Measurements from ENCODE around the gene GGTLC3. TPM values are rescaled to one million over a fixed set of nuclear protein-coding genes. Genes with fewer than 3 reads are reported as not detected.
"Not testable (repeated sequence)": the region's sequence is repeated elsewhere in the genome, so short reads cannot be mapped to it uniquely, and the experiment has no call there.

GGTLC3 gene
- not detected in 2 replicates for total RNA-seq (2013; cell fraction: nucleolus; rRNA removed)
- not detected in 2 replicates for total RNA-seq (2014; rRNA removed)
- not detected in 2 replicates for total RNA-seq (2014; rRNA removed; fragmentation: Illumina TruSeq; extraction: Trizol)
- total RNA-seq (2021): not detected in 2 replicates
- polyA plus RNA-seq (2011; ENCODE audit: low read depth): not detected
- polyA plus RNA-seq (2011; rRNA removed): not detected in 2 replicates
- polyA plus RNA-seq (2011; cell fraction: cytosol; rRNA removed): not detected in 2 replicates
- not detected in 2 replicates for polyA plus RNA-seq (2011; cell fraction: nucleus; rRNA removed)
- not detected in 2 replicates for polyA plus RNA-seq (2012)
- not detected in 2 replicates for polyA plus RNA-seq (2014; fragmentation: Illumina TruSeq; extraction: Trizol)
- not detected for polyA plus RNA-seq (2014; fragmentation: Nextera tagmentation; extraction: Ambion mirVana)
- 0.08 TPM in 1 of 2 replicates, not detected in the other for polyA plus RNA-seq (2014; rRNA removed)
- not detected for polyA plus RNA-seq (2016; fragmentation: Nextera tagmentation; extraction: Ambion mirVana)
- not detected in 2 replicates for polyA minus RNA-seq (2011; rRNA and poly(A)+ RNA removed)
- not detected in 2 replicates for polyA minus RNA-seq (2011; cell fraction: cytosol; rRNA and poly(A)+ RNA removed)
- not detected in 2 replicates for polyA minus RNA-seq (2011; cell fraction: nucleus; rRNA and poly(A)+ RNA removed)
- Bru-seq, nascent RNA: not detected
- BruChase-seq, experiment 1, labeled RNA remaining after a 6-hour chase: not detected
- BruChase-seq, experiment 2, labeled RNA remaining after a 2-hour chase: not detected
- long read RNA-seq, experiment 1: 0 reads
- long read RNA-seq, experiment 2: 0 reads

DNA sequence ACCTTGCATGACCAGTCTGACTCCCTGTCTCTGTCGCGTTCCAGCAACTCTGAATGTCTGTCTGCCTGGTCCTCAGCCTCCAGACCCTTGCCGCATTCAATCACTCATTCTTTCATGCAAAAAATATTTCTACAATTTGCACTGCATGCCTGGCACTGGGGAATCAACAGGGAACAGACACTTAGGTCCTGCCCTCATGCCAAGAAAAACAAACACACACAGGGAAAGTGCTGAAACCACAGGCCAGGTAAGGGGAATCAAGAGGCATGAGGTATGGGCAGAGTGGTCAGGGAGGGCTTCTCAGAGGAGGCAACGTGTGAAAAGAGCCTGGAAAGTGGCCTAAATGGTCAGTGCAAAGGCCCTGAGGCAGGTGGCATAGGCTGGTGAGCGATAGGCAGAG is at the start of gene GGTLC3:
GGTLC3 (minus strand) TSS at position 101 of the 400 bp plus-strand sequence. CDS start 264 bp downstream, outside the sequence.
- H3K9ac ChIP-seq (ENCODE audit: control insufficient read depth, insufficient read depth, low read length); FAIRE-seq; RAD21 ChIA-PET (ENCODE audit: unreplicated experiment); H3K79me2 ChIP-seq (ENCODE audit: control insufficient read depth, insufficient read depth, low read length); intact Hi-C loops (cut with micrococcal nuclease; ENCODE audit: unreplicated experiment); CTCF ChIA-PET; H4K20me1 ChIP-seq (ENCODE audit: control insufficient read depth, insufficient read depth); H3K27me3 ChIP-seq (replicated peaks in 1 of 2; ENCODE audit: control insufficient read depth in 2 of 2, insufficient read depth in 2 of 2, low read length in 1 of 2); BruUV-seq (replicated peaks); H3K36me3 ChIP-seq (ENCODE audit: control insufficient read depth in 2 of 2, insufficient read depth in 2 of 2, low read length in 1 of 2); DNase-seq (ENCODE audit: low read depth, low spot score); H3K4me1 ChIP-seq (ENCODE audit: control insufficient read depth, insufficient read depth, low read length); H3K4me2 ChIP-seq (ENCODE audit: control insufficient read depth, insufficient read depth); SMC1A ChIA-PET (ENCODE audit: uncharacterized antibody, unreplicated experiment); H3K4me3 ChIP-seq; POLR2A ChIA-PET; H3K9me3 ChIP-seq (replicated peaks; ENCODE audit: control insufficient read depth, insufficient read depth, low read length); H3K27ac ChIP-seq (ENCODE audit: control insufficient read depth, insufficient read depth); in situ Hi-C loops (cut with MboI); H2AFZ ChIP-seq (ENCODE audit: control insufficient read depth, low read depth, low read length); ATAC-seq: not testable (repeated sequence)
- WGBS (ENCODE audit: insufficient coverage, insufficient replicate concordance, low lambda C conversion rate, missing lambda C conversion rate): 100% methylated on average over 1 of the region's 5 CpGs

DNA sequence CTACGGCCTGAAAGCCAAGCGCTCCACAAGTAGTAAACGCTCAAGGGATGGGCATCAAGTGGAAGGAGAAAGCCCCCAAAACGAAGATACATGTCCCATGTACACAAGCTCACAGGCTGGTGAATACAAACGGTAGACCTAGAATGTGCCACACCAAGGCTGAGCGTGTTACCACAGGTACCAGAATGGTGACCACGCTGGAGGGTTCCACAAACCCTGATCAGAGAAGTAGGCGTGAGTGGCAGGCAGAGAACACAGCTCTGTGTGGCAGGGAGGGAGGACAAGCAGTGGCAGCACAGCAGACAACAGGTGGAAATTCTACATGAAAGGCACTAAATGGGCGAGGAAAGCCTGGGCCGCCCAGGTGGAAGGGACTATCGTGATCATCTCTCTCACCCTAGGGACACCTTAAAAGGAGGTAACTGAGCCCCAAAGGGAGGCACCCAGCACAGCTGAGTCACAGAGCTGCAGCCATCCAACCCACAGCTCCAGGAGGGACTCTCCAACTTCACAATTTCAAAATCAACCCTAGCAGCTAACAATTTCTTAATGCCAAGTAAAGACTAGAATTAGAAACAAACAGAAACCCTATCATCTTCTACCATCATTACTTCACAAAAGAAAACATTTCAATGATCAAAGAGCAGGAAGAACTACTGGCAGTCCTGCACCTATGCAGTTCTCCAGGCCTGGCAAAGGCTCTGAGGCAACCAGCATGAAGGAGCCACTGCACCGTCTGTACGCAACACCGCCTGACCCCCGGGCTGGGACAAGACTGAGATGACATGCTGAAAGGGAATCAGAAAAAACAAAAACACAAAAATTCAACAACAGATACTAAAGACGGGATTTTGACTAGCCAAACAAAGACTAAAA is 42.4 kb upstream of the GGTLC3 start:
- H4K20me1 ChIP-seq (ENCODE audit: control insufficient read depth, insufficient read depth); H3K4me2 ChIP-seq (ENCODE audit: control insufficient read depth, insufficient read depth); FAIRE-seq; intact Hi-C loops (cut with micrococcal nuclease; ENCODE audit: unreplicated experiment); H3K36me3 ChIP-seq (ENCODE audit: control insufficient read depth in 2 of 2, insufficient read depth in 2 of 2, low read length in 1 of 2); SMC1A ChIA-PET (ENCODE audit: uncharacterized antibody, unreplicated experiment); H3K9me3 ChIP-seq (replicated peaks; ENCODE audit: control insufficient read depth, insufficient read depth, low read length); BruUV-seq (replicated peaks); in situ Hi-C loops (cut with MboI); H2AFZ ChIP-seq (ENCODE audit: control insufficient read depth, low read depth, low read length); RAD21 ChIA-PET (ENCODE audit: unreplicated experiment); H3K4me1 ChIP-seq (ENCODE audit: control insufficient read depth, insufficient read depth, low read length); H3K9ac ChIP-seq (ENCODE audit: control insufficient read depth, insufficient read depth, low read length); DNase-seq (ENCODE audit: low read depth, low spot score); H3K4me3 ChIP-seq; H3K27me3 ChIP-seq (replicated peaks in 1 of 2; ENCODE audit: control insufficient read depth in 2 of 2, insufficient read depth in 2 of 2, low read length in 1 of 2); H3K27ac ChIP-seq (ENCODE audit: control insufficient read depth, insufficient read depth); H3K79me2 ChIP-seq (ENCODE audit: control insufficient read depth, insufficient read depth, low read length); CTCF ChIA-PET; POLR2A ChIA-PET: not testable (repeated sequence)
- WGBS (ENCODE audit: insufficient coverage, insufficient replicate concordance, low lambda C conversion rate, missing lambda C conversion rate): no CpG with 5 or more reads among the region's 16 CpGs
- ATAC-seq: peak; percentile 59

DNA sequence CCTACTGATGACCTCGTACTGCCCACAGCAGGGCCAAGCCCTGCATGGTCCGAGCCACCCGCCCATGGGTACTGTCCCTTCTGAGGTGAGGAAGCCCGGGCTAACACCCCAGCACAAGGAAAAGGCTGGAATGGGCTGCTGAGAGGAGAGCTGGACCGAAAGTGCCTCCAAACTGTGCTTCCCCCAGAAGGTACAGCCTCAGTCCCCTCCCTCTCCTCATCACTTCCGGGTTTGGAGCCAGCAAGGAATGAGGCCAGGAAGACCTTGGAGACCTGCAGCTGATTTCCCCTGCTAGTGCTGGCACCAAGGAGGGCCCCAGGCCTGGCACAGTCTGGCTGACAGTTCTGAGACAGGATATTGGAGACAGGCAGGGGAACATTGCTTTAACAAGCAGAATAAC is 41.0 kb upstream of the GGTLC3 start:
- POLR2A ChIA-PET; DNase-seq (ENCODE audit: low read depth, low spot score); H3K4me3 ChIP-seq; H4K20me1 ChIP-seq (ENCODE audit: control insufficient read depth, insufficient read depth); in situ Hi-C loops (cut with MboI); H3K4me1 ChIP-seq (ENCODE audit: control insufficient read depth, insufficient read depth, low read length); intact Hi-C loops (cut with micrococcal nuclease; ENCODE audit: unreplicated experiment); H3K9me3 ChIP-seq (replicated peaks; ENCODE audit: control insufficient read depth, insufficient read depth, low read length); H3K4me2 ChIP-seq (ENCODE audit: control insufficient read depth, insufficient read depth); FAIRE-seq; H3K79me2 ChIP-seq (ENCODE audit: control insufficient read depth, insufficient read depth, low read length); H3K36me3 ChIP-seq (ENCODE audit: control insufficient read depth in 2 of 2, insufficient read depth in 2 of 2, low read length in 1 of 2); H3K27me3 ChIP-seq (replicated peaks in 1 of 2; ENCODE audit: control insufficient read depth in 2 of 2, insufficient read depth in 2 of 2, low read length in 1 of 2); RAD21 ChIA-PET (ENCODE audit: unreplicated experiment); ATAC-seq; H2AFZ ChIP-seq (ENCODE audit: control insufficient read depth, low read depth, low read length); BruUV-seq (replicated peaks); SMC1A ChIA-PET (ENCODE audit: uncharacterized antibody, unreplicated experiment); H3K27ac ChIP-seq (ENCODE audit: control insufficient read depth, insufficient read depth); CTCF ChIA-PET; H3K9ac ChIP-seq (ENCODE audit: control insufficient read depth, insufficient read depth, low read length): not testable (repeated sequence)
- no CpG with 5 or more reads among the region's 6 CpGs for WGBS (ENCODE audit: insufficient coverage, insufficient replicate concordance, low lambda C conversion rate, missing lambda C conversion rate)
